DMS153 (cell line): ENCODE results near the gene KRT80.
"Not testable (repeated sequence)": the region's sequence is repeated elsewhere in the genome, so short reads cannot be mapped to it uniquely, and the experiment has no call there.

Experiments used
- DNase-seq: peaks from one replicate; lab custom pipeline; 2025; lab: John Stamatoyannopoulos, UW

Gene KRT80

GRCh38 chr12:52191841-52192791 is at the start of gene KRT80:
KRT80 (minus strand) TSS chr12:52192014; CDS start chr12:52191902, 112 bp downstream.
- peak; percentile 95 for DNase-seq

- no peak for DNase-seq
Observed at GRCh38 chr12:52241205-52241842, 49.5 kb upstream of the KRT80 start.

GRCh38 chr12:52240247-52240646 is 48.4 kb upstream of the KRT80 start:
- DNase-seq: not testable (repeated sequence)

GRCh38 chr12:52239767-52240166 is 48.0 kb upstream of the KRT80 start:
- no peak for DNase-seq

- DNase-seq: no peak
Observed at GRCh38 chr12:52238916-52239646, 47.3 kb upstream of the KRT80 start.

GRCh38 chr12:52238207-52238840 is 46.5 kb upstream of the KRT80 start:
- DNase-seq: no peak

- no peak for DNase-seq
Observed at GRCh38 chr12:52236386-52237050, 44.7 kb upstream of the KRT80 start.

- DNase-seq: peak; percentile 85
Observed at GRCh38 chr12:52235822-52236361, 44.1 kb upstream of the KRT80 start.

GRCh38 chr12:52235001-52235764 is 43.4 kb upstream of the KRT80 start:
- DNase-seq: no peak

GRCh38 chr12:52234223-52234810 is 42.5 kb upstream of the KRT80 start:
- no peak for DNase-seq

GRCh38 chr12:52233462-52234207 is 41.8 kb upstream of the KRT80 start:
- DNase-seq: no peak

- no peak for DNase-seq
Observed at GRCh38 chr12:52232674-52233461, 41.1 kb upstream of the KRT80 start, which contains the start of gene KRT7. KRT7 (plus strand) TSS chr12:52233243; CDS start chr12:52233297, 54 bp downstream.

GRCh38 chr12:52232203-52232673 is 40.4 kb upstream of the KRT80 start:
- DNase-seq: no peak

- no peak for DNase-seq
Observed at GRCh38 chr12:52231305-52232202, 39.7 kb upstream of the KRT80 start.

GRCh38 chr12:52230364-52231281 is 38.8 kb upstream of the KRT80 start:
- no peak for DNase-seq

GRCh38 chr12:52229836-52230343 is 38.1 kb upstream of the KRT80 start:
- DNase-seq: no peak
